PC-3 (cell line): ENCODE results near the gene SGCD. TPM values are rescaled to one million over a fixed set of nuclear protein-coding genes. Genes with fewer than 3 reads are reported as not detected.

Source experiments
- ATAC-seq: fragments of 200-7000 bp; cut with Tn5 transposase; 2 replicates; pipeline ENCODE4 v1.9.1; 2020; ENCODE audit warnings: mild to moderate bottlenecking, moderate library complexity
- Bru-seq: library from RNA; stranded (reverse); fragments of 400-500 nt; gene quantifications from one replicate; lab custom pipeline; 2021; lab: Mats Ljungman, UMichigan
- BruChase-seq, 2 experiments: library from RNA; stranded (reverse); fragments of 400-500 nt; gene quantifications; one replicate each; lab custom pipeline; 2021; lab: Mats Ljungman, UMichigan
- BruUV-seq: library from RNA; stranded (reverse); fragments of 400-500 nt; replicated peaks from 2 replicates; lab custom pipeline; 2021; lab: Mats Ljungman, UMichigan
- CTCF ChIA-PET: fragments of 300-600 bp; sonication (Branson Sonifier 250); formaldehyde crosslinking; loops from one replicate; lab custom pipeline; 2022; ENCODE audit warnings: antibody characterized with exemption; lab: Charles Lee
- POLR2A ChIA-PET: fragments of 300-600 bp; sonication (Branson Sonifier 250); formaldehyde crosslinking; loops from one replicate; lab custom pipeline; 2022; ENCODE audit warnings: antibody characterized with exemption; ENCODE audit not compliant: unreplicated experiment; lab: Charles Lee
- DNase-seq: peaks from one replicate; pipeline ENCODE4 v3.0.0-alpha.2; 2015
- H2AFZ ChIP-seq: fragments of 300-600 bp; sonication (generic); 2 replicates; pipeline ENCODE4 v1.6.0; 2016; ENCODE audit warnings: antibody characterized with exemption, low read length
- H3F3A ChIP-seq: fragments of 300-600 bp; sonication (generic); one replicate; pipeline ENCODE4 v1.6.0; 2017; ENCODE audit warnings: antibody characterized with exemption, low read length, control low read depth, mild to moderate bottlenecking; ENCODE audit not compliant: unreplicated experiment
- H3K27ac ChIP-seq: fragments of 300-600 bp; sonication (generic); 2 replicates; pipeline ENCODE4 v1.5.1; 2016; ENCODE audit warnings: mild to moderate bottlenecking, low read length
- H3K27me3 ChIP-seq: fragments of 300-600 bp; sonication (generic); 2 replicates; pipeline ENCODE4 v1.6.1; 2016; ENCODE audit warnings: low read length, mixed read lengths
- H3K36me3 ChIP-seq: fragments of 300-600 bp; sonication (generic); 2 replicates; pipeline ENCODE4 v1.6.1; 2016; ENCODE audit warnings: low read depth, mixed run types, low read length, mixed read lengths
- H3K4me1 ChIP-seq: fragments of 300-600 bp; sonication (generic); 2 replicates; pipeline ENCODE4 v1.5.1; 2016; ENCODE audit warnings: low read length; ENCODE audit not compliant: insufficient read depth
- H3K4me2 ChIP-seq: fragments of 300-600 bp; sonication (generic); 2 replicates; pipeline ENCODE4 v1.6.0; 2016; ENCODE audit warnings: low read length
- H3K4me3 ChIP-seq: fragments of 300-600 bp; sonication (generic); 2 replicates; pipeline ENCODE4 v1.5.1; 2016; ENCODE audit warnings: mild to moderate bottlenecking, low read length, mixed read lengths
- H3K79me2 ChIP-seq: fragments of 300-600 bp; sonication (generic); 2 replicates; pipeline ENCODE4 v1.6.1; 2017; ENCODE audit warnings: low read length, mixed read lengths
- H3K9ac ChIP-seq: fragments of 300-600 bp; sonication (generic); 2 replicates; pipeline ENCODE4 v1.6.0; 2016; ENCODE audit warnings: mild to moderate bottlenecking, low read length
- H3K9me2 ChIP-seq: fragments of 300-600 bp; sonication (generic); replicated peaks from 2 replicates; pipeline ENCODE4 v1.6.1; 2016; ENCODE audit warnings: mixed run types, low read length, mixed read lengths
- H3K9me3 ChIP-seq: fragments of 300-600 bp; sonication (generic); 2 replicates; pipeline ENCODE4 v1.6.1; 2016; ENCODE audit warnings: low read length, mixed read lengths
- H4K20me1 ChIP-seq: fragments of 300-600 bp; sonication (generic); 2 replicates; pipeline ENCODE4 v1.6.1; 2016; ENCODE audit warnings: low read length, mixed read lengths
- EZH2 ChIP-seq: fragments of 300-600 bp; sonication (generic); IDR thresholded peaks from one replicate; pipeline ENCODE4 v1.6.1; 2017; ENCODE audit warnings: antibody characterized with exemption, mild to moderate bottlenecking, low read length; ENCODE audit not compliant: unreplicated experiment
- EZH2phosphoT487 ChIP-seq: fragments of 300-600 bp; sonication (generic); IDR thresholded peaks from 2 replicates; pipeline ENCODE4 v1.6.1; 2018; ENCODE audit warnings: mild to moderate bottlenecking, antibody characterized with exemption, low read length, borderline replicate concordance
- intact Hi-C: fragments of 100-400 bp; cut with micrococcal nuclease; formaldehyde crosslinking; loops from 2 replicates; pipeline ENCODE4 v1.9.0; 2023
- long read RNA-seq: library from polyadenylated mRNA; unstranded; transcript quantifications from one replicate; pipeline ENCODE4 v2.0.0, GENCODE V29; 2021; ENCODE audit not compliant: unreplicated experiment
- total RNA-seq: library from RNA; depleted of rRNA; stranded (reverse); fragments of >200 nt; gene quantifications from 2 replicates; pipeline ENCODE4 v1.2.3, GENCODE V29; 2014; rRNA removed
- TF ChIP-seq, protein P1 (sequence below): fragments of 300-600 bp; sonication (generic); conservative IDR thresholded peaks from 2 replicates; pipeline ENCODE4 v1.5.1; 2017; ENCODE audit warnings: antibody characterized with exemption, low read depth, mild to moderate bottlenecking, low read length

SGCD gene
- total RNA-seq = 0.15 and 0.29 TPM in 2 replicates
- percentile 11 among the genes with signal in this experiment for Bru-seq, nascent RNA
- BruChase-seq, experiment 1, labeled RNA remaining after a 6-hour chase = percentile 9 among the genes with signal in this experiment
- BruChase-seq, experiment 2, labeled RNA remaining after a 2-hour chase = percentile 14 among the genes with signal in this experiment
- long read RNA-seq, partial matches to known transcripts = 0 of 1 reads
- long read RNA-seq, other reads (novel, unspliced or antisense) = 1 of 1 reads

- H3F3A ChIP-seq = no peaks in the 10 kb centered on the region
- H3K27me3 ChIP-seq = no peaks in the 10 kb centered on the region
- no peak for TF ChIP-seq EZH2phosphoT487
- no peak for TF ChIP-seq EZH2
- TF ChIP-seq, protein P1, sequence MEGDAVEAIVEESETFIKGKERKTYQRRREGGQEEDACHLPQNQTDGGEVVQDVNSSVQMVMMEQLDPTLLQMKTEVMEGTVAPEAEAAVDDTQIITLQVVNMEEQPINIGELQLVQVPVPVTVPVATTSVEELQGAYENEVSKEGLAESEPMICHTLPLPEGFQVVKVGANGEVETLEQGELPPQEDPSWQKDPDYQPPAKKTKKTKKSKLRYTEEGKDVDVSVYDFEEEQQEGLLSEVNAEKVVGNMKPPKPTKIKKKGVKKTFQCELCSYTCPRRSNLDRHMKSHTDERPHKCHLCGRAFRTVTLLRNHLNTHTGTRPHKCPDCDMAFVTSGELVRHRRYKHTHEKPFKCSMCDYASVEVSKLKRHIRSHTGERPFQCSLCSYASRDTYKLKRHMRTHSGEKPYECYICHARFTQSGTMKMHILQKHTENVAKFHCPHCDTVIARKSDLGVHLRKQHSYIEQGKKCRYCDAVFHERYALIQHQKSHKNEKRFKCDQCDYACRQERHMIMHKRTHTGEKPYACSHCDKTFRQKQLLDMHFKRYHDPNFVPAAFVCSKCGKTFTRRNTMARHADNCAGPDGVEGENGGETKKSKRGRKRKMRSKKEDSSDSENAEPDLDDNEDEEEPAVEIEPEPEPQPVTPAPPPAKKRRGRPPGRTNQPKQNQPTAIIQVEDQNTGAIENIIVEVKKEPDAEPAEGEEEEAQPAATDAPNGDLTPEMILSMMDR = no peak
- no peak within 1 kb of the TSS for H3K9ac ChIP-seq
- no peaks in the 10 kb centered on the region for H3K9me2 ChIP-seq
- no peak within 1 kb of the TSS for H3K27ac ChIP-seq
- POLR2A ChIA-PET = no interaction called here
- no peaks in the 10 kb centered on the region for H3K9me3 ChIP-seq
- H3K4me1 ChIP-seq = no peaks in the 10 kb centered on the region
- H3K4me3 ChIP-seq = no peak within 1 kb of the TSS
- intact Hi-C loops = no loop called here
- H2AFZ ChIP-seq = no peak within 1 kb of the TSS
- H3K79me2 ChIP-seq = no peaks in the 10 kb centered on the region
- DNase-seq (no peak), ATAC-seq (no peak)
- CTCF ChIA-PET = no interaction called here
- H3K36me3 ChIP-seq = no peaks in the 10 kb centered on the region
- no peaks in the 10 kb centered on the region for H4K20me1 ChIP-seq
- no peak within 1 kb of the TSS for H3K4me2 ChIP-seq
- BruUV-seq = no TSS peak
Measured at GRCh38 chr5:156326718-156327259, at the start of gene SGCD. Gene SGCD (plus strand): TSS chr5:156327164.

GRCh38 chr5:156277290-156277689, 49.7 kb upstream of the SGCD start:
- Histone ChIP-seq H3K9ac (no peak overlapping the region), H3K9me2 (no peaks in the 10 kb centered on the region), H3K27me3 (no peaks in the 10 kb centered on the region), H2AFZ (no peak overlapping the region), H3F3A (no peaks in the 10 kb centered on the region), H3K9me3 (no peaks in the 10 kb centered on the region), H4K20me1 (no peaks in the 10 kb centered on the region), H3K4me3 (no peak overlapping the region), H3K4me2 (no peak overlapping the region), H3K79me2 (no peaks in the 10 kb centered on the region), H3K36me3 (no peaks in the 10 kb centered on the region), H3K27ac (no peak overlapping the region), H3K4me1 (no peaks in the 10 kb centered on the region)
- no peak for DNase-seq
- no TSS peak for BruUV-seq
- intact Hi-C loops = no loop called here
- ChIA-PET POLR2A (no interaction called here), CTCF (no interaction called here)
- ATAC-seq = no peak
- no peak for TF ChIP-seq EZH2
- TF ChIP-seq EZH2phosphoT487 = no peak
- TF ChIP-seq, protein P1 = no peak

DNA sequence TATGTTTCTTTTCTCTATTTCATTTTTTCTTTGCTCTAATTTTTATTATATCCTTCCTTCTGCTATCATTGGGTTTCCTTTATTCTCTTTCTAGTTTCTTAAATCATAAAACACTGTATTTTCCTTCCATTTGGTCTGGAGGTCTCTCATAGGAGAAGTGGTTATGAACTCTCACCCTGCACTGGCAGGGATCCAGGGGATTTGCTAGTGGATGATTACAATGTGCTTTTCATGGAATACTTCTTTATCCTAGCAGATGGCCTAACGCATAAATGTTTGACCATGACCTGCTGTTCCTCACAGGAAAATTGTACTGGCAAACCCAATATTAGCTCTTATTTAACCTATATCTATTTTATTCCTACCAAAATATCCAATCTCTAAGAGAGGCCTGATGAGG, 31.5 kb upstream of the SGCD start:
- DNase-seq = no peak

More for the DNA sequence above, 31.5 kb upstream of the SGCD start:
- no peaks in the 10 kb centered on the region for H3K79me2 ChIP-seq
- no peak overlapping the region for H3K4me2 ChIP-seq
- no peak overlapping the region for H2AFZ ChIP-seq
- TF ChIP-seq, protein P1 = no peak
- TF ChIP-seq EZH2phosphoT487 = no peak
- no peak for TF ChIP-seq EZH2
- H3K36me3 ChIP-seq = no peaks in the 10 kb centered on the region
- ChIA-PET CTCF (no interaction called here), POLR2A (no interaction called here)
- no peak for ATAC-seq
- no peak overlapping the region for H3K4me3 ChIP-seq
- no peaks in the 10 kb centered on the region for H3F3A ChIP-seq
- no peaks in the 10 kb centered on the region for H3K9me3 ChIP-seq
- no TSS peak for BruUV-seq
- H3K27me3 ChIP-seq = no peaks in the 10 kb centered on the region
- no peak overlapping the region for H3K9ac ChIP-seq
- H3K9me2 ChIP-seq = no peaks in the 10 kb centered on the region
- no peaks in the 10 kb centered on the region for H3K4me1 ChIP-seq
- no peak overlapping the region for H3K27ac ChIP-seq
- H4K20me1 ChIP-seq = no peaks in the 10 kb centered on the region
- intact Hi-C loops = no loop called here
